HG02970 (cell line): ENCODE results near the gene CCDC88C.

Source experiments
- ATAC-seq: cut with Tn5 transposase; IDR thresholded peaks from one replicate; pipeline ENCODE4 v1.9.1; 2021; ENCODE audit warnings: mild to moderate bottlenecking, moderate library complexity, moderate number of reproducible peaks; ENCODE audit not compliant: unreplicated experiment, low FRiP score

Gene CCDC88C

DNA sequence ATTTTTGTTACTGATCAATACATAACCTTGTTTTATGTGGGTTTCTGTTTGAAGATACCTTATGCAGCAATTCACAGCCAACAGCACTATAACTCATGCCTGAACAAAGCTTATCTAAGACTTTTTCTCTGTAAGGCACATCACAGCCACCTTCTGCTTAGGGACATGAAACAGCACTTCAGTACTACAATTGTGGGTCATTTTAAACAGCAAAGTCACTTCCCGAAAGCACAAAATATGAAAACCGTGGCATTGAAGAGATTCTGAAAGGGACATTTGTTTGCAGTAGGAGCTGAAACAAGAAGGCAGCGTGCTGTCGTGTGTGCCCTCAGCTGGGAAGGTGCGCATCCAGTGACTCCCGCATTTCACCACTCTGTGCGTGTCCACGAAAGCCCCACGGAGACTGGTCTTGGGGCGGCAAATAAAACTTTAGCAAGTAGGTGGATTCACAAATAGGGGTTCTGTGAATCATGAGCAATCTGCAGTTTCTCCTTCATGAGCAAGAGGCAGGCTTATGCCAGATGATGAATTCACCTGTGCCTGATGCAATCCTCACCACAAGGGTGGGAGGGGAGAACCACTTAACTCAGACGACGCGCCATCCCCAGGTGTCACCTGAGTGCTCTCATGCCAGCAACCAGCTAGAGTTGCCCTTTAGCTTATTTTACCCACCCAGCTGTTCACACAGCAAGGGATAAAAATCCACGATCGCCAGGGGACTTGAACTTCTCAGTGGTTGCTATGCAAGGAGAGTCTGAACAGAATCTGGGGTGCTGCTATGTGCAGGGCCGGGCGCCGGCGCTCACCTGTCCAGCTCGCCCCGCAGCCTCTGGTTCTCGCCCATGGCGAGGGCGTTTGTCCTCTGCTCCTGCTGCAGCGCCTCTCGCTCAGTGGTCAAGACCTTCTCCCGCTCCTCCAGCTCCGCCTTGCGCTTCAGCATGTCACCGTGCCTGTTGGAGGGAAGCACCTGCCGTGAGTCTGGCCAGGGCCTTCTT is 118.2 kb downstream of the CCDC88C start:
- no peak for ATAC-seq

DNA sequence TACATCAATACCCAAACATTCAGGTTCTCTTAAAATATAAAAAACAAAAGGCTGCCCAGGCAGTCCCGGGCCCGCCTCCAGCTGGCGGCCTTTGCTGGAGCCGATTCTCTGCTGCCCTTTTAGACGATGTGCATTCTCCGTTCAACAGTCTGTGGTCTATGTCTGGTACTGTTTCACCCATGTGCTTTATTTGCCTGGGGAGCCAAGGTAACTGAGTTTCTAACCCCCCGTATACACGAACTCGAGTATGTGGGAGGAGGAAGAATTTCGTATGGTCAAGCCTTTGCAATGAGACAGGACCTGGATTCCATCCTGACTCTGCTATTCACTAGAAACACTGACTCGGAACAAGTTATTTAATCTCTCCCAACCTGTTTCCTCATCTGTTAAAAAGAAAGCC is 119.0 kb downstream of the CCDC88C start:
- no peak for ATAC-seq

- no peak for ATAC-seq
Measured at GRCh38 chr14:91297081-91297711, 120.4 kb downstream of the CCDC88C start.

DNA sequence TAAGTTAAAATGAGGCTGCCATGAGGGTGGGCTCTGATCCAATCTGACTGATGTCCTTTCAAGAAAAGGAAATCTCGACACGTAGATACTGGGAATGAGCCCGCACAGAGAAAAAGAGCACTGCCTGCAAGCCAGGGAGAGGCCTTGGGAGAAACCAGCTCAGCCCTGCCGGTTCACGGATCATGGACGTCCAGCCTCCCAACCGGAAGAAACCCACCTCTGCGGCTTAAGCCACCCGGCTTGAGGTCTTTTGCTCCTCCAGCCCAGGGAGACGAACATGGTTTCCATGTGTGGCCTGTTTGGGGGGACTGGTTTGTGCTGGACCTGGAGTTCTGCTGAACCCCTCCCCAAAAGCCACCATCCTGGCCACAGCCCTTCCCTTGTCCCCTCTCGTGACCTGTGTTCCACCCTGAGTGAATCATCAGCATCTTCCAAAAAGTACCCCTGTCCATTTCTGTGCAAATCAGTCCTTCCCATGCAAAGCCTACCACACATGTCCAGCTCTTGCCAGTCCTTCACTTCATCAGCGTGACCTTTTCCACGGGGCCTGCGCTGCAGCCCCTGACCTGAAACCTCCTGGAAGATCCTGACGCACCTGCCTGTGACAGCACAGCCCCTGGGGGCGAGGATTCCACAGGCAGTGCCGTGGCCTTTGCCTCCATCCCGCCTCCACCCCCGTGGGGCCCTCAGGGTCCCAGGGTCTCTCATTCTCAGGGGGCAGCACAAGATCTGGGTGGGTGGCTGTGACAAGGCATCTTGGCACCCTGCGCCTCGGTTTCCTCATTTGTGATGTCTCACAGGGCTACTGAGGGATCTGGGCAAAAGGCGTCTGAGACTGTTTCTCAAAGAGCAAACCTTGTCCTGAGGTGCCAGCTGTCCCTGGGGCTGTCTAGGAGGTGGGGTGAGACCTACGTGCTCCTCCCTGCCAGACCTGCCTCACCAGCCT is 121.5 kb downstream of the CCDC88C start:
- no peak for ATAC-seq

DNA sequence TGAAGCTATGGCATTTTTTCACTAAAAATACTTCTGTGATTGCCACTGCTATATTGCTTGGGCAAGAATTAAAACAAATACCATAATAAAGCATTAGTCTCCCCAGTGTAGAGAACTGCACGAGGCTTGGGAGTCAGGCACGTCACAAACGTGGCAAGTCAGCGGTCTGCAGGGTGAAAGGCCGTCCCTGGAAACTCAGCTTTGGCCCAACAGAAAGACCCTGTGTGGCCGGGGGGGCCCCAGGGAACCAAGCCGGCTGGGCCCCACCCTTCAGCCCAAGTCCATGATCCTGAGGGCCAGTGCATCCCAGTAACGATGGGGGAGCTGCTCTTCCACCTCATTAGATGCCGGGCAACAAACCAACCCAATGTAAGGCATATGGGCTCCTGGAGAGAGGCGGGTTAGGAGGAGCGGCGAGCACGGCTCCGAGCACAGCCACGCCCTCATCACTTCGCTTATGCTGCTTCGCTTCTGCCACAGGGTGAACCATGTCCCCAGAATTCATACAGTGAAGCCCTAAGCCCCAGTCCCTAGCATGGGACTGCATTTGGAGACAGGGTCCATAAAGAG is 122.3 kb downstream of the CCDC88C start:
- ATAC-seq: no peak

GRCh38 chr14:91294153-91294552 is 123.5 kb downstream of the CCDC88C start:
- no peak for ATAC-seq

DNA sequence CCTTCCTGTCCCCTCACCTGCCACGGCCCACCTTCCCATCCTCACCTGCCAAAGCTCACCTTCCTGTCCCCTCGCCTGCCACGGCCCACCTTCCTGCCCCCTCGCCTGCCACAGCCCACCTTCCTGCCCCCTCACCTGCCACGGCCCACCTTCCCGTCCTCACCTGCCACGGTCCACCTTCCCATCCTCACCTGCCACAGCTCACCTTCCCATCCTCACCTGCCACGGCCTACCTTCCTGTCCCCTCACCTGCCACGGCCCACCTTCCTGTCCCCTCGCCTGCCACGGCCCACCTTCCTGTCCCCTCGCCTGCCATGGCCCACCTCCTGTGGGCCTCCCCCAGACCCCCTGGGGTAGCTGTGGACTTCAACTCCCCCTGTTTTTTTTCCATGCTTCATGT is 124.3 kb downstream of the CCDC88C start:
- ATAC-seq: no peak

DNA sequence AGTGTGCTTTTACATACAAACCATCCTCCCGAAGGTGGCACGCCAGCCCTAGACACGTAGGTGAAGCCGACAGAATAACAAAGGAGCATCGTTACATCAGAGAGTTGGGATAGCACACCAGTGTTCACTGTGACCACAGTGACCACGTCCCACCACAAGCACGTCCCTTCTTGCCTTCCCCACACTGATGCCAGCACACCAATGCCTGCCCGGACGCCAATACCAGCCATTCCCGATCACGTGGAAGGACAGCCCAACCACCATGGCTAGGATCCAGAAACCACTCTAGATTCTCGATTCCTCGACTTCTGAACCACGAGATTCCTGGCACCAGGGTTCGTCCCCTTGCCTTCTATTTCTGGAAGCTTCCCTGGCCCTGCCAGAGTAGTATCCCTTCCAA is 125.1 kb downstream of the CCDC88C start:
- ATAC-seq: no peak

GRCh38 chr14:91291786-91292405 is 125.7 kb downstream of the CCDC88C start:
- ATAC-seq: no peak

GRCh38 chr14:91290986-91291385 is 126.6 kb downstream of the CCDC88C start:
- no peak for ATAC-seq

DNA sequence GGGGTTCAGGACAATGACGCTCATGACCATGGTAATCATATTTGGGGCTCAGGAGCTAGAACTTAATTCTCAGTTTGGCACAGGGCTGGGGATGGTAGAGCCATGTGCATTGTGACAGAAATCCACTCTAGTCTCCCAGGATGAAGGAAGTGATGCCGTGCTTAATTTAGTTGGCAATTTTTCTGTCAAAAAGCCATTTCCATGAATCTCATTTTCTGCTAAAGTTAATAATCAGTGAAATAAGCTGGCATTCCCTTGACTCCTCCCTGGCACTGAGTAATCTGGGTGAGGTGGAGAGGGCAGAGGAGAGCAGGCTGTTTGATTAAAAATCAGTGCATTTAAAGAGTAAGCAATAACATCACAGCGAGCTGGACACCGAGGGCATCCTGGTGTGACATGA is 128.2 kb downstream of the CCDC88C start:
- no peak for ATAC-seq

DNA sequence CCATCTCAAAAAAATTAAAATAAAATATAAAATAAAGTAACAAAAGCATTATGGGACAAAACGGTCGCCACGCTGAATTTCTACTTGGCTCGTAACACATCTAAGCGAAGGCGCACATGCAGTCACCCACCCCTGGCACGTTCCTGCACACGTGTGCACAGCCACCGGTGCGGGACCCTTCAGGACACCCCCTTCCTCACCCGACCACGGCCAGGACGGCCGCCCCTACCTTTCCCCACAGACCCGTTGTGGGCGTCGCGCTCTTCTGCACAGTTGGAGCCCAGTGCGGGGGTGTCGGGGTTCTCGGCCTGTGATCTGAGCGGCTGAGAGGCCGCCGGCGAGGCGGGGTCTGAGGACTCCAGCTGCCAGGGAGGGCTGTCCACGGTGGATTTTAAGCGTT is 128.7 kb downstream of the CCDC88C start:
- ATAC-seq: no peak

DNA sequence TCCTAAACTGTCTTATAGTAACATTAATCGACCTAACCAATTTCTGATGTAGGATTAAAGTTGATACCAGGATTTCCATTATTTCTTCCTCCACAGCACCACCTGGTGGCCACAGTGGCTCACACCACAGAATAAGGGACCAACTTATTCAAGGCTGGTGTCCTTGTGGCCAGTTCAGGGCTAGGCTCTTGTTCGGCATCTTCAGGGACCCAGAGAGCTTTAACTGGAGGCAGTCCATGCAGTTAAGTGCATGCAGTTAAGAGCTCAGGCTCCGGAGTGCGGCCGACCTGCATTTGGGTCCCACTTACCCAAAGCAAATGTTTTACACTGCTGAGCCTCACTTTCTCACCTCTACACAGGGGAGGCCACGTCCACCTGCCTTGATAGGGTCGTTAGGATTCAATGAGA is 131.1 kb downstream of the CCDC88C start:
- no peak for ATAC-seq

DNA sequence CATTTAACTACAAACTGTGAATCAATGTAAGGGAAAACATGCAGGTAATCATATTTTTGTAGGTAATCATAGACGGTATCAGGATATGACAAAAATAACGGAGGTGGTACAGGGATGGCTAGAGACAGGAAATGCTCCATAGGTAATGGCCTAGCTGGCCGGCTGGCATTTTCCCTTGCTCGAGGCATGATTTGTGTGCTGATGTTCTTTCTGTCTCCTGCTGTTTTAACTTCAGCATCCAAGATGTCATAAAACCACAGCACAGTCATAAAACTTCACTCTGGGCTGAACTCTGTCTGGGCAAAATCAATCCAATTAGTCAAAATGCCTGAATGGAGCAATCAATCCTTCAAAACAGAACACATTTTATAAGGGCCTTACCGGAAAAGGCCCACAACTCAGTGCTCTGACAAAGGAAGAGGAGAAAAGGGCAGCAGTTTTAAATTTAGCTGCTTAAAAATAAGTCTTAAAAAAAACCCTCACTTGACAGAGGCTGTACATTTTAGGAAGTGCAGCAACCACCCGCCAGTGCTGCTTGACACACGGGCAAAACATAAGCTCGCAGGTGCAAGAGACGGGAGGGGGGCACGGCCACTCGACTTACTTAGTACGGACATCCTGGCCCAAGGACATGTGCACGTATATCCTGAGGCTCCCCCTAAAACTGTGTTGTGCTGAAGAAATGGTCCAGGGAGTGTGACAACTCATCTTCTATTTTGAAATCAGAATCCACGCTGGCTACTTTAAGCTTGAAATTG is 132.7 kb downstream of the CCDC88C start:
- no peak for ATAC-seq

- ATAC-seq: no peak
Measured at GRCh38 chr14:91284146-91284790, 133.4 kb downstream of the CCDC88C start.

DNA sequence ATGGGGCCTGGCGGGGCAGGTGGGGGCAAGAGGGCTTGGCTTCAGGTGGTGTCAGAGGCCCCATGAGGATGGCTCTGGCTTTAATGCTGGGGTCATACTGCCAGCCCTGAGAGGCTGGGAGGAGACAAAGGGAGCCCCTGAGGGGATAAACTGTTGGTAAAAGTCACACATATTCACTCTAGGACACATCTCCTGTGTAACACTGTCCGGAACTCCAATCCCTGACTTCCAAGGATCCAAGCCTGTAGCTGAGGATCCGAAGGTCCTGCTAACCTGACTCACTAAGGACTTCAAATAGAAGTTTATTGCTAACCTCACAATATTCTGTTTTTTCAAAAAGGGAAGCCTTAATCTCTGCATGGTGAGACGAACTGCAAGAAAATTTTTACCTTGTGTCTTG is 134.0 kb downstream of the CCDC88C start:
- ATAC-seq: no peak

DNA sequence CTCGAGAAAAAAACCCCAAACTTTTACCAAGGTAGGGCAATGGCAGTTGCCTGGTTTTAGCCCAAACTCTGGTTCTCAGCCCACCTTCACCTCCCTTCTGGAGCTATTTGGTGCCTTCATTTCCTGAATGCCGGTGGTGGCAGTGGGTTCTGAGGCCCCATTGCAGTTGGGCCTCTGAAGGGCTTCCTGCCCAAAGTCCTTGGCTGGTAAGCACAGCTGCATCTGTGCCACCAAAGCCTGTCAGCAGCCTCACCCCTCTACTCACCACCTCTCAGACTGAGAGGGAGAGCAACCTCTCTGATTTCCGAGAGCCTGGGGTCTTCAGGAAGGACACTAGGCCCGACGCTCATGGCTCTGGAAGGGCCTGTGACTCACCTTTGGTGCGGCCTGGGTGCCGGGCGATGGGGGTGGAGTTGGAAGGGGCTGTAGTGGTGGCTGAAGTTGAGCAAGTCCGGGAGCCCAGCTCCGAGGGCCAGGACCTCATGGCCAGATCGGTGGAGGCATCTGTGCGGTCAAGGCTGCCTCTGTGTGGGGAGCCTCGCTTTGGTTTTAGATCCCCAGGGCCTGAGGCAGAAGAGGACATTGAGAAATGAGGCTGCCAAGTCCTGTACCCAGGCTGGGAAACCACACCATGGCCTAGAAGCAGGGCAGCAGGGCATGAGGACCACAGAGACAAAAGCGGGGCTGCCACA is 134.5 kb downstream of the CCDC88C start:
- ATAC-seq: no peak

DNA sequence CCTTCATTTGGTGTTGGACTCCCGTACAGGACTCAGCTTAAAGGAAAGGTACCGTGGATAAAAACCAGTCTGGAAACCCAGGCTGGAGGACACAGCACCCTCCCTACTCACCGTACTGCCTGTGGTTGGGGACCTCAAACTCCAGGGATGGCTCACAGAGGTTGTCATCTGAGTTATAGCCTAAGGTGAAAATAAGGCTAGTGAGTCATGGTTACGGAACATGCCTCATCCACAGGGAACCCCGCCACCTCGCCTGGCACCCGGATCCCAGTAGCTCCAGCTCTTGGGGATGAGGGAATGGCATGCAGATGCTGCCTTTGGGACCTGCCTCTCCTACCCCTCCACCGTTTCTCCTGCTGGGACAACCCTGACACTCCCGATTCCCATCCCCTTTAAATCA is 136.3 kb downstream of the CCDC88C start:
- no peak for ATAC-seq
